GM18505 (cell line): ENCODE data around the gene TVP23A.
"Not testable (repeated sequence)": the region's sequence is repeated elsewhere in the genome, so short reads cannot be mapped to it uniquely, and the experiment has no call there.

Experiments
- ATAC-seq: cut with Tn5 transposase; IDR thresholded peaks from one replicate; pipeline ENCODE4 v1.9.1; 2021; ENCODE audit not compliant: unreplicated experiment
- POLR2A ChIP-seq: IDR thresholded peaks from 4 replicates; pipeline ENCODE4 v1.6.1; 2011; ENCODE audit warnings: borderline replicate concordance; ENCODE audit not compliant: insufficient read depth, insufficient read length; ENCODE audit errors: extremely low read depth

The TVP23A gene

GRCh38 chr16:10831894-10832886, 13.6 kb upstream of the TVP23A start:
- ATAC-seq: no peak
- no peak for TF ChIP-seq POLR2A

GRCh38 chr16:10830240-10830639, 11.6 kb upstream of the TVP23A start:
- not testable (repeated sequence) for ATAC-seq

GRCh38 chr16:10829390-10830098, 10.9 kb upstream of the TVP23A start:
- not testable (repeated sequence) for ATAC-seq

- ATAC-seq: no peak
- no peak for TF ChIP-seq POLR2A
These were observed 10.3 kb upstream of the TVP23A start for GRCh38 chr16:10828851-10829366.

GRCh38 chr16:10827691-10828341, 9.2 kb upstream of the TVP23A start:
- no peak for ATAC-seq
- no peak for TF ChIP-seq POLR2A

GRCh38 chr16:10824111-10824893, 5.7 kb upstream of the TVP23A start:
- TF ChIP-seq POLR2A: no peak
- no peak for ATAC-seq

- ATAC-seq: no peak
These were observed 4.1 kb upstream of the TVP23A start for GRCh38 chr16:10822702-10823101.

GRCh38 chr16:10820546-10820945, 2.0 kb upstream of the TVP23A start:
- TF ChIP-seq POLR2A: no peak
- ATAC-seq: no peak

More at GRCh38 chr16:10822702-10823101, 4.1 kb upstream of the TVP23A start:
- no peak for TF ChIP-seq POLR2A

GRCh38 chr16:10817514-10817913, 1.1 kb downstream of the TVP23A start:
- no peak for TF ChIP-seq POLR2A
- no peak for ATAC-seq

GRCh38 chr16:10813099-10813455, 5.5 kb downstream of the TVP23A start:
- no peak for ATAC-seq
- no peak for TF ChIP-seq POLR2A

GRCh38 chr16:10812312-10813098, 6.1 kb downstream of the TVP23A start:
- TF ChIP-seq POLR2A: no peak
- ATAC-seq: peak; percentile 72

GRCh38 chr16:10809706-10810105, 8.9 kb downstream of the TVP23A start:
- no peak for TF ChIP-seq POLR2A
- ATAC-seq: no peak

GRCh38 chr16:10808850-10809249, 9.7 kb downstream of the TVP23A start:
- TF ChIP-seq POLR2A: no peak
- ATAC-seq: no peak

- TF ChIP-seq POLR2A: no peak
- no peak for ATAC-seq
These were observed 10.4 kb downstream of the TVP23A start for GRCh38 chr16:10808218-10808617.
